Body of pancreas (tissue), 4 donors: Measurements from ENCODE around the gene ARFIP1.

Experiments used
- CTCF ChIP-seq, 7 experiments: fragments of 450-650 bp in 4 of 7; fragments of 200-600 bp in 3 of 7; sonication (generic) in 3 of 7; IDR thresholded peaks; one replicate each; pipeline ENCODE4 v1.5.1; 2016 to 2019; ENCODE audit warnings: antibody characterized with exemption in 7 of 7
- POLR2A ChIP-seq, 3 donors: fragments of 450-650 bp; IDR thresholded peaks; one replicate each; pipeline ENCODE4 v1.6.1; 2016; ENCODE audit warnings: antibody characterized with exemption in 3 of 3, mild to moderate bottlenecking in 2 of 3

- TF ChIP-seq CTCF (IDR thresholded peaks at IDR 0.05) (no peak), POLR2A (IDR thresholded peaks at IDR 0.05) (no peak)
These were observed 6.4 kb upstream of the ARFIP1 start for GRCh38 chr4:152773339-152773738.
